ENCODE results near the gene ROBO1. TPM values are rescaled to one million over a fixed set of nuclear protein-coding genes. Genes with fewer than 3 reads are reported as not detected.
A peak's percentile ranks its signal among the peaks of the same experiment; 100 is the strongest.

ROBO1 gene
- polyA plus RNA-seq, 1 experiment: 33.9 TPM

DNA sequence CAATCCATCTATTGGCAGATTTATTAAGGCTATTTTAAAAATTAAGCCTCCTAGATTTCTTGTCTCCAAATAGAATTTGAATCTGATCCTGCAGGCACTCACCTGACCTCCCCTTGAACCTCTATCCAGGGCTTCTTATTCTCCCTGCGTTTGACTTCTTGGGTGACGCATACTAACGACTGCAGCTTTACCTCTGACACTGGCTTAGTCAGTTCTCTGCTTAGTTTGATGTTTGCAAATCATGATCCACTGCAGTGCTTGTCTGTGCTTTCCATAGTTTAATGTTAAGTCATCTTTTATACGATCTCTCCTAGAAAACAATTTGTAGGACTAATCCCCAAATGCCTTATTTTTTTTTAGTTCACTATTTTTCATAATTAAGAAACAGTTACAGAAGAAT is 233.1 kb downstream of the ROBO1 start:
- DNase-seq (ENCODE audit: low read depth): no peak
- TF ChIP-seq, protein P1, sequence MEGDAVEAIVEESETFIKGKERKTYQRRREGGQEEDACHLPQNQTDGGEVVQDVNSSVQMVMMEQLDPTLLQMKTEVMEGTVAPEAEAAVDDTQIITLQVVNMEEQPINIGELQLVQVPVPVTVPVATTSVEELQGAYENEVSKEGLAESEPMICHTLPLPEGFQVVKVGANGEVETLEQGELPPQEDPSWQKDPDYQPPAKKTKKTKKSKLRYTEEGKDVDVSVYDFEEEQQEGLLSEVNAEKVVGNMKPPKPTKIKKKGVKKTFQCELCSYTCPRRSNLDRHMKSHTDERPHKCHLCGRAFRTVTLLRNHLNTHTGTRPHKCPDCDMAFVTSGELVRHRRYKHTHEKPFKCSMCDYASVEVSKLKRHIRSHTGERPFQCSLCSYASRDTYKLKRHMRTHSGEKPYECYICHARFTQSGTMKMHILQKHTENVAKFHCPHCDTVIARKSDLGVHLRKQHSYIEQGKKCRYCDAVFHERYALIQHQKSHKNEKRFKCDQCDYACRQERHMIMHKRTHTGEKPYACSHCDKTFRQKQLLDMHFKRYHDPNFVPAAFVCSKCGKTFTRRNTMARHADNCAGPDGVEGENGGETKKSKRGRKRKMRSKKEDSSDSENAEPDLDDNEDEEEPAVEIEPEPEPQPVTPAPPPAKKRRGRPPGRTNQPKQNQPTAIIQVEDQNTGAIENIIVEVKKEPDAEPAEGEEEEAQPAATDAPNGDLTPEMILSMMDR (IDR thresholded peaks at IDR 0.05; ENCODE audit: insufficient read depth, low read depth, low read length): no peak
- CTCF ChIA-PET: no interaction called here
- POLR2A ChIA-PET: no interaction called here
- H3K4me3 ChIP-seq (ENCODE audit: low read depth, low read length): no peak overlapping the region
- H3K27me3 ChIP-seq (ENCODE audit: control insufficient read depth, insufficient read depth, low read length): no peaks in the 10 kb centered on the region
- no peaks in the 10 kb centered on the region for H3K36me3 ChIP-seq (ENCODE audit: control insufficient read depth, insufficient read depth, low read length)

DNA sequence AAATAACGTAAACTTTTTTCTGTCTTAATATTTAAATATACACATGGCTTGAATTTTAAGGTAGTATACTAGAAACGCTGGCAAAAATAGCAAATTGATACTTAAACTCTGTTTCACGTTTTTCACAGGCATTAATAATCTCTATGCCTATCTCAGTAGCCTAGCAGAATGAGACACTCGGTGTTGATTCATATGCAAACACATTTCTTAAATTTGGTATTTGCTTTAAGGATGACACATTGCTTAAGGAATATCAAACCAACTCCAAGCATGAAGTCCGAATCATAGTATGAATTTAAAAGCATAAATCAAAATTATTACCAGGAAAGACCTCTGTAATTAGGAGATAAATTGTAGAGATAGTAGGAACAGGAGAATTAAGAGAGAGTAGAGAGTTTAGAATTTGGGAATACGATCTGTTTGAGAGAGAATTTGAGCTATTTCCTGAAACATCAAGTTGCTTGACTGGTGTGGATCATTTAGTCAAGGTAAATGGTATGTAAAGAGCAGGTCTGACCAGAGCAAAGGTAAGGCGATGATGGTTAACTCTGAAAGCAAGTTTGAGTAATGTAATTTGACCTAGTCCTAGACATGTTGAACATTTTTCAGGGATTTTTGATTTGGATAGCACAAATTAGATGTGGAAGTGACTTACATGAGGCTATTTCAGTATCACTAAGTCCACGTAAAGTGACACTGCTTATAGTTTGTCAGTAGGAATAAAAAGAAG is 236.1 kb downstream of the ROBO1 start:
- TF ChIP-seq, protein P1 (IDR thresholded peaks at IDR 0.05; ENCODE audit: insufficient read depth, low read depth, low read length): no peak
- ChIA-PET POLR2A (no interaction called here), CTCF (no interaction called here)
- Histone ChIP-seq H3K4me3 (ENCODE audit: low read depth, low read length) (no peak overlapping the region), H3K27me3 (ENCODE audit: control insufficient read depth, insufficient read depth, low read length) (no peaks in the 10 kb centered on the region), H3K36me3 (ENCODE audit: control insufficient read depth, insufficient read depth, low read length) (no peaks in the 10 kb centered on the region)
- no peak for DNase-seq (ENCODE audit: low read depth)

DNA sequence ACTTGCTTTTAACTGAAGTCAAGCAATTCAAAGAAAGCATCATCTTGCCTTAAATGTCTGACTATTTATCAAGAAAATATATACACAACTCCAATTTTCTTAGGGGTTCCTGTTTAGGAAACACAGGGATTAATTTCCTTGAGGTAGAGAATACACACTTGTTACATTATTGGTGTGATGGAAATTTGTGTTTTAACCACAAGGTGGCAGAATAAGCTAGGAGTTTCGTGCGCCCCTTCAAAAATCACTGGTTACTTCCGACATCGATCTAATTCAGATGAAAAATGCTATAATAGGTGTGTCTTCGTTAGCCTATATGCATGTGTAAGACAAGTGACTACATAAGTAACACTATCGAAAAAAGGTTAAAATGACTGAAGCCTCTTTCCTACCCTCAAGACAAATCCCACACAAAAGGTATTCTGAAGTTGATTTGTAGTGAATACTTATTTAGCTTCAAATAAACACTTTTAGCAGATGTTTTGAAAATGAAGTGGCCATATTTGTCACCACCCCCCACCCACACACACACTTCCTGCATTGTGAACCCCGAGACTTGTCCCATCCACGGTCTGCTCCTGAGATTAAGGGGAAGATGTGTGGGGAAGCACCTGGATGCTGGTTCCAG is 246.5 kb downstream of the ROBO1 start:
- Histone ChIP-seq H3K36me3 (ENCODE audit: control insufficient read depth, insufficient read depth, low read length) (no peaks in the 10 kb centered on the region), H3K27me3 (ENCODE audit: control insufficient read depth, insufficient read depth, low read length) (no peaks in the 10 kb centered on the region), H3K4me3 (ENCODE audit: low read depth, low read length) (no peak overlapping the region)
- ChIA-PET POLR2A (no interaction called here), CTCF (interaction anchor here (0.6 to 1.2 kb wide), 9 partner anchors 9 to 1721 kb away, joined by 3 to 5 read pairs (median 3); no protein-coding TSS in a partner anchor)
- no peak for DNase-seq (ENCODE audit: low read depth)
- TF ChIP-seq, protein P1 (IDR thresholded peaks at IDR 0.05; ENCODE audit: insufficient read depth, low read depth, low read length): peak; percentile 54; the same call in 1 of the 2 replicates

DNA sequence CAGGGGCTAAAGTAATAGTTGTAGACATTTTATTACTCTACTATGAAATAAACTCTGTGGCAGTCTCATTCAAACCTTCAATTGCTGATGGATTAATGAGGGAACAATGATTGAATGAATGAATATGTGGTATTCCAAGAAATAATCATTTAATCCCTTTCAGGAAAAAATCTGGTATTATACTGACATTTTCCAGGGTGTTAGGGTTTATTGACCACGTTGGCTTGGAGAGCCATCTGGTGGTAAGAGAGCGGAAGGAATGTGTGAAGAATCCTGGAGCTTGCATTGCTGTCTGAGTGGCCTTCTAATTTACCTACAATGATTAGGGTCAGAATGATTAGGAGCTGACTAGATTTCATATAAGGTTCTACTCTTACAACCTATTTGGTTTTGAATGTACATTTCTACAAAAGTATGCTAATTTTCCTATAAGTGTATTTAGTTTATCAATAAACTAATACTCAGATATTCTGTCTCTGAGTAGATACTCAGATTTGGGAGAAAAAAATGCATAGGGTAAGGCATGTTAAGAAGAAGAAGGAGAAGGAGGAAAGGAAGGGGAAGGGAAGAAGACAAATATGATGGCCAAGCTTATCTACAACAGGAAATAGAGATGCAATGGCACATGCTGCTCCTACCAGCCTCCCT is 249.9 kb downstream of the ROBO1 start:
- H3K36me3 ChIP-seq (ENCODE audit: control insufficient read depth, insufficient read depth, low read length): no peaks in the 10 kb centered on the region
- ChIA-PET POLR2A (interaction anchor here (0.6 kb wide), 1 partner anchor 13 kb away, joined by 5 read pairs; no protein-coding TSS in a partner anchor), CTCF (interaction anchor here (1.1 kb wide), 1 partner anchor 18 kb away, joined by 4 read pairs; no protein-coding TSS in a partner anchor)
- no peaks in the 10 kb centered on the region for H3K27me3 ChIP-seq (ENCODE audit: control insufficient read depth, insufficient read depth, low read length)
- DNase-seq (ENCODE audit: low read depth): no peak
- TF ChIP-seq, protein P1 (IDR thresholded peaks at IDR 0.05; ENCODE audit: insufficient read depth, low read depth, low read length): peak; percentile 64
- H3K4me3 ChIP-seq (ENCODE audit: low read depth, low read length): no peak overlapping the region

DNA sequence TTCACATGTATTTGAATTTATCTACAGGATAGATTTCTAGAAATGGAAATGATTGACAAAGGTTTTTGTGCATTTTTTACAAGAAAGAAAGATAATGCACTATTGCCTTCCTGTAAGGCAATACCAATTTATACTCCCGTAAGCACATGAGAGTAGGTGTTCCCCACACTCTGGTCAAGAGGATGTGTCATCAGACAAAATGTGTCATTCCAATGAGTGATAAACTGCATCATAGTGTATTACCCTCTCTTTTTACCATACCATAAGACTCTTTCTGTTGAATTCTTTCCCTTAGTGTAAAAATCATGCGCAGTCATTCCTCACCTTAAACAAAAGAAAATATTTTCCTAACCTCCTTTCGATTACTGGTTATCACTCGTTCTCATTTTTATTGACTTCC is 251.0 kb downstream of the ROBO1 start:
- CTCF ChIA-PET: no interaction called here
- TF ChIP-seq, protein P1 (IDR thresholded peaks at IDR 0.05; ENCODE audit: insufficient read depth, low read depth, low read length): no peak
- Histone ChIP-seq H3K27me3 (ENCODE audit: control insufficient read depth, insufficient read depth, low read length) (no peaks in the 10 kb centered on the region), H3K4me3 (ENCODE audit: low read depth, low read length) (no peak overlapping the region), H3K36me3 (ENCODE audit: control insufficient read depth, insufficient read depth, low read length) (no peaks in the 10 kb centered on the region)
- POLR2A ChIA-PET: no interaction called here
- DNase-seq (ENCODE audit: low read depth): no peak

All from BJ (cell line).